K562 (cell line): ENCODE measurements around the gene RNF115. TPM values are rescaled to one million over a fixed set of nuclear protein-coding genes. Genes with fewer than 3 reads are reported as not detected.

Source experiments
- BCOR ChIP-seq: fragments of 450-650 bp; IDR thresholded peaks from 2 replicates; pipeline ENCODE4 v1.6.1; 2016
- CCNT2 ChIP-seq: IDR thresholded peaks from 2 replicates; pipeline ENCODE4 v1.6.1; 2011; ENCODE audit warnings: borderline replicate concordance, low read depth, mild to moderate bottlenecking, moderate library complexity, mixed read lengths, low read length; ENCODE audit not compliant: insufficient read length; ENCODE audit errors: extremely low read depth
- ETV6 ChIP-seq, 3 experiments: fragments of 150-350 bp in 1 of 3; sonication (generic) in 1 of 3; formaldehyde crosslinking in 1 of 3; IDR thresholded peaks; 2 replicates each; pipeline versions ENCODE4 v1.6.1 to v1.8.0; 2014 to 2022; ENCODE audit warnings: borderline replicate concordance in 2 of 3, low read depth in 2 of 3, antibody characterized with exemption in 1 of 3, low read length in 1 of 3, mild to moderate bottlenecking in 1 of 3, missing genetic modification reagents in 1 of 3
- KDM4B ChIP-seq, 2 experiments: fragments of 450-650 bp in 1 of 2; sonication (generic) in 1 of 2; IDR thresholded peaks; 2 replicates each; pipeline ENCODE4 v1.6.1; 2016 to 2017; ENCODE audit warnings: borderline replicate concordance in 2 of 2, antibody characterized with exemption in 1 of 2, low read depth in 1 of 2, mild to moderate bottlenecking in 1 of 2
- MCM7 ChIP-seq, 2 experiments: fragments of 450-650 bp; IDR thresholded peaks; 2 replicates each; pipeline ENCODE4 v1.6.1; 2016 to 2018
- NR3C1 ChIP-seq: sonication (generic); formaldehyde crosslinking; IDR thresholded peaks from 2 replicates; pipeline ENCODE4 v1.8.1; 2022; ENCODE audit warnings: missing genetic modification reagents
- NRF1 ChIP-seq, 2 experiments: fragments of 450-650 bp; IDR thresholded peaks in 1 of 2; conservative IDR thresholded peaks in 1 of 2; 2 replicates each; pipeline ENCODE4 v1.6.1; 2014; ENCODE audit warnings: mild to moderate bottlenecking in 2 of 2
- POLR2A ChIP-seq: fragments of 450-650 bp; conservative IDR thresholded peaks from 2 replicates; pipeline ENCODE4 v1.6.1; 2016
- SRF ChIP-seq, 2 experiments: fragments of 250-450, 450-650 bp in 1 of 2; sonication (Bioruptor Pico) in 1 of 2; sonication (generic) in 1 of 2; formaldehyde crosslinking; IDR thresholded peaks; 2 replicates each; pipeline versions ENCODE4 v1.5.0 to v1.5.1; 2020 to 2022; ENCODE audit warnings: mild to moderate bottlenecking in 1 of 2, missing genetic modification reagents in 1 of 2
- SUPT5H ChIP-seq: fragments of 450-650 bp; IDR thresholded peaks from 2 replicates; pipeline ENCODE4 v1.6.1; 2016
- TAL1 ChIP-seq: fragments of 450-650 bp; IDR thresholded peaks from 2 replicates; pipeline ENCODE4 v1.6.1; 2016; ENCODE audit warnings: mild to moderate bottlenecking
- TEAD2 ChIP-seq: fragments of 450-650 bp; IDR thresholded peaks from 2 replicates; pipeline ENCODE4 v1.6.1; 2016; ENCODE audit warnings: missing genetic modification characterization, control low read depth, missing compliant biosample characterization
- YBX1 ChIP-seq: fragments of 450-650 bp; IDR thresholded peaks from 2 replicates; pipeline ENCODE4 v1.7.1; 2016; ENCODE audit warnings: mild to moderate bottlenecking
- polyA plus RNA-seq, 8 experiments: library from polyadenylated mRNA; depleted of rRNA in 4 of 8; stranded (reverse) in 5 of 8; unstranded in 3 of 8; fragments of >200 nt; fragmentation: Nextera tagmentation in 2 of 8; fragmentation: Illumina TruSeq in 1 of 8; extraction: Ambion mirVana in 2 of 8; extraction: Trizol in 1 of 8; gene quantifications; 2 replicates each; pipeline versions ENCODE4 v1.2.1 to v1.2.3, GENCODE V29; 2011 to 2014; ENCODE audit warnings: inconsistent platforms in 1 of 8, missing spikeins in 1 of 8
- total RNA-seq, 7 experiments: library from RNA; depleted of rRNA in 6 of 7; stranded (reverse); fragments of >200 nt in 6 of 7; fragmentation: Illumina TruSeq in 2 of 7; extraction: Trizol in 2 of 7; gene quantifications; 2 replicates each; pipeline versions ENCODE4 v1.2.1 to v1.2.3, GENCODE V29; 2011 to 2021; ENCODE audit warnings: low replicate concordance in 1 of 7
- TF ChIP-seq, protein P1 (sequence below): fragments of 450-650 bp; IDR thresholded peaks from 2 replicates; pipeline ENCODE4 v1.6.1; 2018; ENCODE audit not compliant: partially characterized antibody
- TF ChIP-seq, protein P2 (sequence below): fragments of 450-650 bp; IDR thresholded peaks from 2 replicates; pipeline ENCODE4 v1.7.1; 2018; ENCODE audit warnings: mild to moderate bottlenecking, low read depth; ENCODE audit not compliant: partially characterized antibody
- TF ChIP-seq, protein P3 (sequence below), 3 experiments: IDR thresholded peaks in 2 of 3; conservative IDR thresholded peaks in 1 of 3; 2 replicates each; pipeline ENCODE4 v1.5.1; 2011 to 2012; ENCODE audit warnings: low read length in 3 of 3, mild to moderate bottlenecking in 3 of 3, control low read depth in 2 of 3, improper control_type of control experiment in 1 of 3, inconsistent platforms in 1 of 3, low read depth in 1 of 3, mixed read lengths in 1 of 3, moderate library complexity in 1 of 3; ENCODE audit not compliant: insufficient read depth in 2 of 3

Gene RNF115
- total and polyA plus RNA-seq, 9 of the 15 experiments (the other 6 are each of a cell fraction or from before 2014, with no cell fraction given) = 1.9 to 14.3 (median 9.5) TPM

DNA sequence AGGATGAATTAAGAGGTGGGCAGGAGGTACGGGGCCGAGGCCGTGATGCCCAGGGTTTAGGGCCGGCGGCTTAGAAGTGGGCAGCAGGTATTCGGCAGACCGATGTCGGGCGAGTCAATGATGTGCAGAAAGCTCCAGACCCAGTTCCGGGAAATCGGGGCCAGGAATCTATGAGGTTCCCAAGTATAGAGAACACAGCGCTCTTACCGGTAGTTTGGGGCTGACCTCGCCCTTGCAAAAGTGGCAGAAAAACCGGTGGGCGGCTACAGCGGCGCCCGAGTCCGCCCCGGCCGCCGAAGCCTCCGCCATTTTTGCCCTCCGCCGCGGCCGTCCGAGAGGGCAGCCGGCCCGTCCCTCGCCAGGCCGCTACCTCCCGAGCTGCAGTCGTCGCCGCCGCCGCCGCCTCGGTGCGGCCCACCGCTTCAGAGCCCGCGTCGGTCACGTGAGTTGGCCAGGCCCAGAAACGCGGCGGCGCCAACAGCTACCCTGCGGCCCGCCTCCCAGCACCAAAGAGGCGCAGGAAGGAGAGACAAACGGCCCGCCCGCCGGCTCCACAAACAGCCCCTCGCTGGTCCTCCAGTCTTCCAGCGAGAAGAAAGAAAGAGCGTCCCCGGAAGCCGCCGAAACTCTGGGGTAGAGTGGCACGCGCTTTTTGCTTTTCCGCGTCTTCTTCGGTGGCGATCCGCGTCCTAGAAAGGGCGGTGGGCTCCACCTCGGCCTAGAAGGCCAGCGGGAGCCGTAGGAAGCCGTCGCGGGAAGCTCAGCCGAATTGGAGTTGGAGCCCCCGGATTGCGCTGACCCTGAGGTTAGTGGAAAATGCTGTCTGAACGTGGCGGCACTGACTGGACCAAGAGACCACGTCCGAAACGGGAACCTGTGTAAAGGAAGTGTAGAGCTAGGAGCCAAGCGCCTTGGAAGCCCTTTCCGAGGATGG is at the start of gene RNF115, which contains the start of gene POLR3C (continued):
- no peak for TF ChIP-seq ETV6 (IDR thresholded peaks at IDR 0.05; ENCODE audit: borderline replicate concordance in 1 of 2, low read depth in 2 of 2, low read length in 1 of 2)
- TF ChIP-seq ETV6 (CRISPR knock-in tag; IDR thresholded peaks at IDR 0.05; ENCODE audit: borderline replicate concordance) = peak; percentile 29; the same call in 1 of the 2 replicates
- TF ChIP-seq, protein P1, sequence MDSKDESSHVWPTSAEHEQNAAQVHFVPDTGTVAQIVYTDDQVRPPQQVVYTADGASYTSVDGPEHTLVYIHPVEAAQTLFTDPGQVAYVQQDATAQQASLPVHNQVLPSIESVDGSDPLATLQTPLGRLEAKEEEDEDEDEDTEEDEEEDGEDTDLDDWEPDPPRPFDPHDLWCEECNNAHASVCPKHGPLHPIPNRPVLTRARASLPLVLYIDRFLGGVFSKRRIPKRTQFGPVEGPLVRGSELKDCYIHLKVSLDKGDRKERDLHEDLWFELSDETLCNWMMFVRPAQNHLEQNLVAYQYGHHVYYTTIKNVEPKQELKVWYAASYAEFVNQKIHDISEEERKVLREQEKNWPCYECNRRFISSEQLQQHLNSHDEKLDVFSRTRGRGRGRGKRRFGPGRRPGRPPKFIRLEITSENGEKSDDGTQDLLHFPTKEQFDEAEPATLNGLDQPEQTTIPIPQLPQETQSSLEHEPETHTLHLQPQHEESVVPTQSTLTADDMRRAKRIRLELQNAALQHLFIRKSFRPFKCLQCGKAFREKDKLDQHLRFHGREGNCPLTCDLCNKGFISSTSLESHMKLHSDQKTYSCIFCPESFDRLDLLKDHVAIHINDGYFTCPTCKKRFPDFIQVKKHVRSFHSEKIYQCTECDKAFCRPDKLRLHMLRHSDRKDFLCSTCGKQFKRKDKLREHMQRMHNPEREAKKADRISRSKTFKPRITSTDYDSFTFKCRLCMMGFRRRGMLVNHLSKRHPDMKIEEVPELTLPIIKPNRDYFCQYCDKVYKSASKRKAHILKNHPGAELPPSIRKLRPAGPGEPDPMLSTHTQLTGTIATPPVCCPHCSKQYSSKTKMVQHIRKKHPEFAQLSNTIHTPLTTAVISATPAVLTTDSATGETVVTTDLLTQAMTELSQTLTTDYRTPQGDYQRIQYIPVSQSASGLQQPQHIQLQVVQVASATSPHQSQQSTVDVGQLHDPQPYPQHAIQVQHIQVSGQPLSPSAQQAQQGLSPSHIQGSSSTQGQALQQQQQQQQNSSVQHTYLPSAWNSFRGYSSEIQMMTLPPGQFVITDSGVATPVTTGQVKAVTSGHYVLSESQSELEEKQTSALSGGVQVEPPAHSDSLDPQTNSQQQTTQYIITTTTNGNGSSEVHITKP = peak; percentile 58
- TF ChIP-seq, protein P2, sequence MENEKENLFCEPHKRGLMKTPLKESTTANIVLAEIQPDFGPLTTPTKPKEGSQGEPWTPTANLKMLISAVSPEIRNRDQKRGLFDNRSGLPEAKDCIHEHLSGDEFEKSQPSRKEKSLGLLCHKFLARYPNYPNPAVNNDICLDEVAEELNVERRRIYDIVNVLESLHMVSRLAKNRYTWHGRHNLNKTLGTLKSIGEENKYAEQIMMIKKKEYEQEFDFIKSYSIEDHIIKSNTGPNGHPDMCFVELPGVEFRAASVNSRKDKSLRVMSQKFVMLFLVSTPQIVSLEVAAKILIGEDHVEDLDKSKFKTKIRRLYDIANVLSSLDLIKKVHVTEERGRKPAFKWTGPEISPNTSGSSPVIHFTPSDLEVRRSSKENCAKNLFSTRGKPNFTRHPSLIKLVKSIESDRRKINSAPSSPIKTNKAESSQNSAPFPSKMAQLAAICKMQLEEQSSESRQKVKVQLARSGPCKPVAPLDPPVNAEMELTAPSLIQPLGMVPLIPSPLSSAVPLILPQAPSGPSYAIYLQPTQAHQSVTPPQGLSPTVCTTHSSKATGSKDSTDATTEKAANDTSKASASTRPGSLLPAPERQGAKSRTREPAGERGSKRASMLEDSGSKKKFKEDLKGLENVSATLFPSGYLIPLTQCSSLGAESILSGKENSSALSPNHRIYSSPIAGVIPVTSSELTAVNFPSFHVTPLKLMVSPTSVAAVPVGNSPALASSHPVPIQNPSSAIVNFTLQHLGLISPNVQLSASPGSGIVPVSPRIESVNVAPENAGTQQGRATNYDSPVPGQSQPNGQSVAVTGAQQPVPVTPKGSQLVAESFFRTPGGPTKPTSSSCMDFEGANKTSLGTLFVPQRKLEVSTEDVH = peak; percentile 59
- no peak for TF ChIP-seq NR3C1 (CRISPR knock-in tag)
- peak in 1 of 2 experiments; percentile 38; a peak in 1 of 4 replicates for TF ChIP-seq KDM4B (IDR thresholded peaks at IDR 0.05; ENCODE audit: borderline replicate concordance in 2 of 2, low read depth in 1 of 2)
- TF ChIP-seq, protein P3, sequence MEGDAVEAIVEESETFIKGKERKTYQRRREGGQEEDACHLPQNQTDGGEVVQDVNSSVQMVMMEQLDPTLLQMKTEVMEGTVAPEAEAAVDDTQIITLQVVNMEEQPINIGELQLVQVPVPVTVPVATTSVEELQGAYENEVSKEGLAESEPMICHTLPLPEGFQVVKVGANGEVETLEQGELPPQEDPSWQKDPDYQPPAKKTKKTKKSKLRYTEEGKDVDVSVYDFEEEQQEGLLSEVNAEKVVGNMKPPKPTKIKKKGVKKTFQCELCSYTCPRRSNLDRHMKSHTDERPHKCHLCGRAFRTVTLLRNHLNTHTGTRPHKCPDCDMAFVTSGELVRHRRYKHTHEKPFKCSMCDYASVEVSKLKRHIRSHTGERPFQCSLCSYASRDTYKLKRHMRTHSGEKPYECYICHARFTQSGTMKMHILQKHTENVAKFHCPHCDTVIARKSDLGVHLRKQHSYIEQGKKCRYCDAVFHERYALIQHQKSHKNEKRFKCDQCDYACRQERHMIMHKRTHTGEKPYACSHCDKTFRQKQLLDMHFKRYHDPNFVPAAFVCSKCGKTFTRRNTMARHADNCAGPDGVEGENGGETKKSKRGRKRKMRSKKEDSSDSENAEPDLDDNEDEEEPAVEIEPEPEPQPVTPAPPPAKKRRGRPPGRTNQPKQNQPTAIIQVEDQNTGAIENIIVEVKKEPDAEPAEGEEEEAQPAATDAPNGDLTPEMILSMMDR (IDR thresholded peaks at IDR 0.05 in 2 of 3, conservative IDR thresholded peaks at IDR 0.05 in 1 of 3; ENCODE audit: insufficient read depth in 2 of 3, low read depth in 1 of 3, low read length in 3 of 3) = no peak
- peak; percentile 90 for TF ChIP-seq POLR2A
- peak; percentile 59 for TF ChIP-seq CCNT2
- no peak for TF ChIP-seq YBX1
- TF ChIP-seq TAL1 = no peak
- no peak for TF ChIP-seq TEAD2 (tag)
- TF ChIP-seq MCM7 (IDR thresholded peaks at IDR 0.05) = no peak
- TF ChIP-seq NRF1 (conservative IDR thresholded peaks at IDR 0.05 in 1 of 2, IDR thresholded peaks at IDR 0.05 in 1 of 2) = peak; percentile 70 to 77
- peak; percentile 23; the same call in 1 of the 2 replicates for TF ChIP-seq BCOR
- peak; percentile 85 for TF ChIP-seq SUPT5H
- no peak for TF ChIP-seq SRF (CRISPR knock-in tag; IDR thresholded peaks at IDR 0.05)
